HG03280 (cell line): Measurements from ENCODE around the gene ITSN1.

ENCODE experiments used
- ATAC-seq: cut with Tn5 transposase; IDR thresholded peaks from one replicate; pipeline ENCODE4 v1.9.1; 2021; ENCODE audit warnings: mild to moderate bottlenecking, moderate library complexity; ENCODE audit not compliant: unreplicated experiment

The ITSN1 gene

DNA sequence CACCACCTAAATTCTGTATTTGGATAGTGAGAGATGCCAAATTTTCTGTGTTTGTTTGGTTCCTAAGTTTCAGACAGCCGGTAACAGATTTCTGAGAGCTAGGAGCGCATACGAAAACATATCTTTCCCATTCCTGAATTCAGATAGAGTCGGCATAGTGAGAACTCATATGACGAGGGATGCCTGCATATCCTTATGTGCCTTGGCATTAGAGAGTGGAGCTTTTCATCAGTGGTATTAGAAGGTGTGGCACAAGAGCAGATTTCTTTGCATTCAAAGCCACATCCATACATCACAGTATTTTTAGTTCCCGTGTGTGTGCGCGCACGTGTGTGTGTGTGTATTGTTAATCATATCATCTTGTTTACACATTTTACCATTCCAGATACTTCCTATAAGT, 187.5 kb downstream of the ITSN1 start:
- no peak for ATAC-seq

DNA sequence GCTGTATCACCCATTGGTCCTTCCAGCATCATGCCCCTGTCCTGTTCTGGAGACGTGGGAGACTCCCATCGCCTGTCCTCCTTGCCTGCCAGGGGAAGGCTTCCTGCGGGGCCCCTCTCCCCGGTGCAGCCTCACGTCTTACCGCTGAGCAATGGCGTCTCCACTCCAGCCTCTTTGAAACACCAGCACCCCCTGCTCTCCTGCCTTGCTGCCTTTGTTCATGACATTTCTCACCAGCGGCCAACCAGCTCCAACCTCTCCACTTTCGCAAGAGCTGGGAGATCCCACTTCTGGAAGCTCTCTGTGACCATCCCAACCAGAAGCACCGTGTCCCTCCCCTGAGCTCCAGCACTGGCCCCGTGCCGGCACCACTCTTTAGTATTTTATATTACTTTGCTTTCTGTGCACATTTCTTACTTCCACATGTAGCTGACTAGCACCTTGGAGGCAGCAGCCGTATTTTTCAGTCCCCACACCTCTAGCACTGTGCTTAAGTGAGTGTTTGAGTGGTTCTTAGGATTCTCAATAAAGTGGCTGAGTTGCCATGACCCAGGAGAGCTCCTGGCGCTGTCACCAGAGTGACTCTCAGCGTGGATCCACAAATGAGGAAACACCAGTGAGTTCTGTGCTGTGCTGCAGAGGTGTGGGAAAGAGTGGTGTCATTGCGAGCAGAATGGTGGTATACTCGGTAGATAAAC, 189.8 kb downstream of the ITSN1 start:
- no peak for ATAC-seq

DNA sequence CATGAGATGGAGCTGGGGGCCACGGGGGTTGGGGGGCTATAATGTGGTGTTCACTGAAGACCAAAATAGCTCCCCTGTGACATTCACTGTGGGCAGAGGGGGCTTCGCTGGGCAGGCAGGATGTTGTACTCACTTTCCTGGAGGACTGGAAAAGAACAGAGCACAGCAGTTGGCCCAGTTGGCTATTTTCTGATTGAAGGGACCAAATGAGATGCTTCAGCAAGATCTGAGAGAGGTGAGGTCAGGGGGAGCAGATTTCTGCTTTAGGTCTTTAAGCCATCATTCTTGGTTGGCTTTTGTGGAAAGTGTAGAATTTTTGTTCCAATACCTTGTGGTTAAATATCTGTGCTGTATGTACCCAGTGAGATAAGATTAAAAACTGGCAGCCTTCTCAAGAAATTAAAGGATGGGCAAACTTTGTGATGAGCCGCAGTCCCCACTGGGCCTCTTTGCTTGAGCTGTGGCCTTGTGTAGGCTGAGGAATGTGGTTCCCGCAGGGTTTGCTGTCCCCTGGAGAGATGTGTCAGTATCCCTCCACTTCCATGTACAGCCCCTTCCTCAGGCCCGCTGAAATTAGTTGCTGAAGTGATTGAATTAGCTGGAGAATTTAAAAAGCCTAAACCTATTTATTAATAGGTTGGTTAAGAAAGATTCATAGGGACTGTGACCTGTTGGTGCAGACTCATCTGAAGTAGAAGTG, 192.7 kb downstream of the ITSN1 start:
- no peak for ATAC-seq

DNA sequence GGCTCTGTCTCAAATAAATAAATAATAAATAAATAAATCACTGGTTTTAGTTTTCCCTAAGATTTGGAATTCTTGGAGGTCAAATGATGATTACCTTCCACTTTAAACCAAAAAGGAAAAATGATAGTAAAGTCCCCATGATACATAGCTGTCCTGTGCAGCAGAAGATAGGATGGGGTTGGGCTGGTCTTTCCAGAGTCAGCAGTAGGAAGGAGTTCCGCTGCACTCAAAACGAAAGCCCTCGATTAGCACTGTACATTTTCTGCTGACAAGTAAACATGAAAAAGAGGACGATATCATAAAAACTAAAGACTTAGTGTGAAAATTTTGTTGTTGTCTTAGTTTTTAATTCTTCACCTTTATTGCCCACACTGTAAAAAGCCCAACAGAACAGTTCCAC, 193.6 kb downstream of the ITSN1 start:
- ATAC-seq = no peak

DNA sequence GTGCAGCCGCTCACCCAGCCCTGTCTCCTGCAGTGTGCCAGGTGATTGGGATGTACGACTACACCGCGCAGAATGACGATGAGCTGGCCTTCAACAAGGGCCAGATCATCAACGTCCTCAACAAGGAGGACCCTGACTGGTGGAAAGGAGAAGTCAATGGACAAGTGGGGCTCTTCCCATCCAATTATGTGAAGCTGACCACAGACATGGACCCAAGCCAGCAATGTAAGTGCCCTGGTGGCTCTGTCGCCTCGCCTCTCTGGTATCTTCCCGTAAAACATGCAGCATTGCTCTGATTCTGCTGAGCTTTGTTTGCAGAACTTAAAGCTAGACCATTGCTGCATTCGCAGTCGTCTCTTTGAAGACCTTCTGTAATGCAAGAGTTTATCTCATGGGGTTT, 194.1 kb downstream of the ITSN1 start:
- ATAC-seq = no peak

DNA sequence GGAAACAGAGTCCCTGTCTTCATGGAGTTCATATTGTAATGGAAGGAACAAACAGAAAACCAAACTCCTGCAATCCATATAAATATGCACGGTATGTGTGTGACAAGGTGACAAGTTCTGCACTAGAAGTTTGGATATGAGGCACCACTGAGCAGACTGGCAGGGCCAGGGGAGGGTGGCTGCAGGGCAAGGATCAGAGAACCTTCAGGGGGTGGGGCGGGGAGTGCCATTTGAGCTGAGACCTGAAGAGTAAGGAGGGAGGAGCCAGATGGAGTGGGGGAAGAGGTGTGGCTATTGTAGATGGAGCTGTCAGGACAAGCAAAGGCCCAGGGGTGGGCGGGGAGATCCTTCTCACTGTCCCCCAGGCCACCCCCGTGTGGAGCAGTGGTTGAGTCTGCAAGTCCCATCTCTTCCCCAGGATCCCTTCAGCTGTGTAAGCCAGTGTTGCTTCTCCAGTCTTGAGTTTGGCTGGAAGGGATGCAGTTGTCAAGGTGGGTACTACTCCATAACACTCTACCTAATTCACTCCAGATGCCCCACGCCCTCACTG, 196.9 kb downstream of the ITSN1 start:
- no peak for ATAC-seq

DNA sequence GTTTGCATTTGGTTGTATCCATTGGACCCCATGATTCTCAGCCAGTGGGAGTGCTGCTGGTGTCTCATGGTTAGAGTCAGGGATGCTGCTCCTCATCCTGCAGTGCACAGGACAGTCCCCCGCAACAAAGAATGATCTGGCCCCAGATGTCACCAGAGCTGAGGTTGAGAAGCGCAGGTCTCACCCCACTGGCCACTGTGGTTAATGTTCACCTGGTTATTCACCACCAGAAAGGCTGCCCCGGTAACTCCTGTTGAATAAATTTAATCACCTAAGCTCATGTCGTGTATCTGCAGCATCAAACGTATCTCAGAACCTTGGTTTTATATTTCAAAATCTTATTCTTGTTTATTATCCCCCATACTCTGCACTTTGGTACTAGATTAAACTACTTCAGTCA, 197.5 kb downstream of the ITSN1 start:
- ATAC-seq = no peak

DNA sequence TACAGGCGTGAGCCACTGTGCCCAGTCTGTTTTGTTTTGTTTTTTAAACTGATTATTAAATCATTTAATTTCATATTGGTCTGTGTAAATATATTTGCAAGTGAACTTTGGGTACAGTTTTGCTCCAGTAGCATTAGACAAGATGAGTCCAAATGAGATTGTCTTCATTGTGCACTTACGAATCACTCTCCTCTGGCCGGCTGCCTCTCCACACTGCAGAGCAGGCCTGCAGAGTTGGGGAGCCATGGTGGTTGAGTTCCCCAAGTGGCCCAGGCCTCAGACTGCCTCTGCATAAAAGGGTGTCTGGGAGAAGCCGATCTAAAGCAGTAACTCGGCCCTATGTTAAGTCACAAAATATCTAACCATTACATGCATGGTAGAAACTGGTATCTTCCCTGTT, 198.5 kb downstream of the ITSN1 start:
- no peak for ATAC-seq

DNA sequence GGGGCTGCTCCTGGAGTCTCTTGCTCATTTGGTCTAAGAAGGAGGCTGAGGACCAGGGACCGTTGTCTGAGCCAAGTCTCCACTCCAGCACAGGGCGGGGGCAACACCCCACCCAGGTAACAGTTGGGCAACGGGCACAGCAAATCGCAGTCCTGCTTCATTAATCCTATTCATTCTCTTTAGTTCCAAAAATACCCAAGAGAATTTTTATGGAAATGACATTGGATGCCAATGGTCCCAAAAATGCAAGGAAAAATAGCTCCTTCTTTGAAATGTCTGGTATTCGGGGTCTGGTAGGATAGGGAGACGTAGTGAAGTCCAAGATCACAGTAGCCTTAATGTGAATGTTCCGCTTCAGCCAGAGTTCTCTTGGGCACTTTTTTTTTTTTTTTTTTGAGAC, 199.3 kb downstream of the ITSN1 start:
- no peak for ATAC-seq

DNA sequence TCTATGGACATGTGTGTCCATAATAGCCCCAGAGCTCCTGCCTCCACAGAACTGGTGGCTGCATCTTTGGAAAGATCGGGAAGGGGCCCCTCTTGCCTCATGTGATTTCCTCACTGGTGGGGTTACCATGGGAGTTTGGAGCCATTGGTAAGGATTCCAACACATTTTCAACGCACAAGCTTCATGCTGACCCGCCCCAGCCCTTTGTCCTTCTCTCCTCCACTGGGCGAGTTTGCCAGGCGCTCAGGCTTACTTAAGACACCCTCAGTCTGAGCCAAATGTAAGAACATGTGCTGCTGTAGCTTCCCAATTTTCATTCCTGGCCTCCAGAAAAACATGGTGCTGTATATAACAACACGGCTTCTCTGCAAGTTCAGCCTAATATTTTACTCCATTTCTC, 200.9 kb downstream of the ITSN1 start:
- no peak for ATAC-seq

DNA sequence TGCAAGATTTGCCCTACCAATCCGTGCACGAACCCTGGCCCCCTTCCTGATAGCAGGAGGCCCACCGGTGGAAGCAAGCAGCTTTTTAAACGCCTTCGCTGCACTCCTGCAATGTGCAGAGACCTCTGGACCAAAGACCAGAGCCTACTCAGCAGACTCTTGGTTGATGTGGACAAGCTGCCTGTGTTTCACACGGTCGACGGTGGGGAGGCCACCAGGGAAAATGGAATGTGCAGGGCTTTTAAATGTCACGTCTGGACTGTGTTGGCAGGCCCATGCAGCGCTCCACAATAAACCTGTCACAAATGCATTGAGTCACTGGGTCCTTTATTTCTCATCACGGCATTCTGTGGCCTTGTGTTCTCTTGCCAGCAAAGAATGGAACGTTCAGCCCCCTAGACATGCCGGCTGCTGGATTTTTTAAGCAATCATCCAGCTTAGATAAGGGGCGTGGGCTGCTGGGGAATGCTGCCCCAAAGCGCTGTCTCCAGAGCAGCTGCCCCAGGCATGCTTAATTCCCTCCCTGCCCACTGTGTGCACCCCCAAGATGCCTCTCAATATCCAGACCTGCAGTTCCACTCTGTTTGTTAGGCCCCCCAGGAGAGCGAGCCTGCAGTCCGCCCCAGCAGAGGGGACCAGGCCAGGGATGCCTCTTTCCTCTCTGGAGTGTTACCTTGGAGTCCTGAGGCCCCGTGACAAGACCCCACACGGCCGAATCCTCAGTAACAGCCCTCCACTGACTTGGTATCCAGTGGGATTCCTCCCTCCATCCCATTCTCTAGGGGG, 202.0 kb downstream of the ITSN1 start:
- no peak for ATAC-seq

DNA sequence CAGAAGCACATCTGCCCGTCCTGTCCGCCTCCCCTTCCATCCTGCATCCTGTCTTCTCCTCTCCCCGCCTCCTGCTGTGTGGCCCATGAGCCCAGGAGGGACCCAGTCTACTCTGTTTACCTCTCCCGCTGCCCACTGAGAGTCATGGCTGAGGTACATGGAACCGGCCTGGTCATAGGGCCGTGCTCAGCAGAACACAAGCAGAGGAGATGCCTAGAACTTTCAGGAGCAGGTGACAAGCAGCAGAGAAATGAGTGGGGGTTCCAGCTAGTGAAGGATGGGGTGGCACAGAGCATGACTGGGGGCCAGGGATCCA, 202.5 kb downstream of the ITSN1 start:
- ATAC-seq = no peak

DNA sequence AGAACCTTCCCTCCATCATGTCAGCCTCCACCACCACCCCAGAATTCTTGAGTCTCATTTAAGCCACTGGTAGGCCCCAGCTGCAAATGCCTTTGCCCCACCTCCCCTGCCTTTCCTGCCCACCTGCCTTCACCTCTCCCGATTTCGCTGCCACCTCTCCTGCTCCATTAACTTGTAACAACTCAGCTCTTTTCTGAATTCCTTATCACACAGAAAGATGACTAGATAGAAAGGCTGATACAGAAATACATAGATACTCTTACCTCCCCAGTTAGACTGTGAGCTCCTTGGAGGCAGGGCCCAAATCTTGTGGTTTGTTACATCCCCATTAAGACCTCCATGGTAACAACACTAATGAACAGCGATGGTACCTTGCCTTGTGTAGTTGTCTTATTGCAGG, 203.8 kb downstream of the ITSN1 start:
- ATAC-seq = no peak

DNA sequence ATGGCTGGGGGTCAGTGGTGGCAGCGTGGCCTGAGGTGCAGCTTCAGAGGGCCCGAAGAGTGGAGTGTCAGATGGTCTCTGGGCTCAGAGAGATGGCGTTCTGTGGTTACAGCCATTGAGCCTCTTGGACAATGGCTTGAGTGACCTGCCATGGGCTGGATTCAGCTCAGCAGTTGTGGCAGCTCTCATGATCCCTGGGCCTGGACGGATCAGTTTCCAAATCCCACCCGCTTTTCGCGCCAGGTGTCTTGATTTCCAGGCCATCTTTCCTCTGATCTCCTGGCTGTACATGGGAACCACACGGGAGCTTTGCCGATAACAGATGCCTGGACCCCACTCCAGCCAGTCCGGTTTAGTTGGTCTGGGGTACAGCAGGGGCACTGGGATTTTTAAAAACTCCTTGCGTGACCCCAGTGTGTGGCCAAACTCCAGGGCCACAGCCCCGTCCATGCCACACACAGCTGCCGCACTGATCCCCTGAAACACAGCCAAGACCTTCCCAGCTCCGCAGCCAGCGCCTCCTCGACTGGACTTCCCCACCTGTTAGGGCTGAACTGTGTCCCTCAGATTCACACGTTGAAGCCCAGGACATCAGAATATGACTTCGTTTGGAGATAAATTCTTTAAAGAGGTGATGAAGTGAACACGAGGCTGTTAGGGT, 205.4 kb downstream of the ITSN1 start:
- ATAC-seq = no peak

DNA sequence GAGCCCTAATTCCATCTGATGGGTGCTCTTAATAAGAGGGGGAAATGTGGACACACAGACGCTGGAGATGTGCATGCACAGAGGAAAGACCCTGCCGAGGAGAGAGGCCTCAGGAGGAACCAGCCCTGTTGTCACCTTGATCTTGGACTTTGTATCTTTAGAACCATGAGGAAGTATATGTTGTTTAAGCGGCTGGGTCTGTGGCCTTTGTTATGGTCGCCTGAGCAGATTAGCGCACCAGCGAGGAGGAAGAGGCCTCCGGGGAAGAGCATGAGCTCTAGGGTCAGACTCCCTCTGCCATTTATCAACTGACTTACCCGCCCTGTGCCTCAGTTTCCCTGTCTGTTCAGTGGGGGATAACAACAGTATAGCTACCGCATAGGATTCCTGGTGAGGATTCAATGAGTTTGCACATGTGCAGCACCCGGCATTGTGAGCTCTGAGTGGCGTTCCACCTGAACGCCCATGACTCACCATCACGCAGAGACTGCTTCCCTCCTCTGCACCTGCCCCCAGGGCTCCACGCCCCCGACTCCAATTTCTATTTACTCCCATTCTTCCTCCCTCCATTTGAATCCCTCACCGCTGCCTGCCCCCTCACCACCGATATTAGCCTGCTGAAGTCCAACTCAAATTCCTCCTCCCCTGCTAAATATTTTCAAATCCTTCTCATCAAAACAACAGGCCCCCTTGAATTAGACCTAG, 206.1 kb downstream of the ITSN1 start:
- no peak for ATAC-seq

DNA sequence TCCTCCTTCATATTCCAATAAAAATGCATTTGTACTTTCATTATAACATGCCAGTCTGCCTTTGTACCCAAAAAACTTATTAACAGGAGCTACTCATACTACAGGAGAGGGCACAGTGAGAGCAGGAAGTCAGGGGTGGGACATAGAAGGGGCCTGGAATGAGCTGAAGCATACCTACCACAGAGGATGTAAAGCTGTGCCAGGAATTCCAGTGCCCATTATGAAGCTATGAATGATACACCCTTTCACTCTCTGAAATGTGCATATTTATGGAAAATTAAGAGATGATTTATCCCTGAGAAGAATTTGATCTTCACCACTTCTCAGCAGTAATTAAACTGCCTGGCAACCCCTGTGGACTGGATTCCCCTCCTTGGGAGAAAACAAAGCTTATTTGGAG, 207.5 kb downstream of the ITSN1 start:
- no peak for ATAC-seq

DNA sequence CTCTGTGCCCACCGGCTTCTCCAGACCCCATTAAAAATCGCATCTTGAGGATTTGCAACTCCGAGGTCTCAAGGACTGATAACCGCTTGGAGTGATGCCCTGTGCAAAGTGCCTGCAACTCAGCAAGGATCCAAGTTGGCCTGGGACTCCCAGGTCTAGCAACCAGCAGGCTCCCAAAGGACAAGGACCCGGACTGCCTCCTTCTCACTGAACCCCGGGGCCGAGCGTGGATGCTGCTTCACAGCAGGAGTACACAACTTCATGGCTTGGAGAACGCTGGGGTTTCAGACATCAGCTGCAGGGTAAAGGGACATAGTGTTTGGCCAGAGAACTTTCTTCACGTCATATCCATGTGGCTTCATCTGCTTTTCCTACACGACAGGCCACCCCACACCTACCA, 208.1 kb downstream of the ITSN1 start:
- ATAC-seq = no peak

DNA sequence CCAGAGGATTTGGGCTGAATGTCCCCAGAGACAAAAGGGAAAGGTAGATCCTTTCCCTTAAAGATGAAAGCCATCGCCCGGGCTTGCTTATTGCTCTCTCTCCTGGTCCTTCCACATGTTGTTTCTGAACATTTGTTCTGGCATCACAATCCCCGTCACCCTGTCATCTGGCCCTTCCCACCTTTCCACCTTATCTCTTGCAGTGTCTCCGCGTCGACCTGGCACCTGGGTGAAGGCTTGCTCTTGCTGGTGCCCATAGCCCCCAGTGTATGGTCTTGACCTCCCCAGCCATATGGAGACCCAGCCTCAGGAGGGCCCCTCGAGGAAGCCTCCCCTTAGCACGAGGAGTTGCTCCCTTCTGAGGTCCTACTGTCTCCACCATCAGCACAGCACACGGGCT, 208.7 kb downstream of the ITSN1 start:
- no peak for ATAC-seq

DNA sequence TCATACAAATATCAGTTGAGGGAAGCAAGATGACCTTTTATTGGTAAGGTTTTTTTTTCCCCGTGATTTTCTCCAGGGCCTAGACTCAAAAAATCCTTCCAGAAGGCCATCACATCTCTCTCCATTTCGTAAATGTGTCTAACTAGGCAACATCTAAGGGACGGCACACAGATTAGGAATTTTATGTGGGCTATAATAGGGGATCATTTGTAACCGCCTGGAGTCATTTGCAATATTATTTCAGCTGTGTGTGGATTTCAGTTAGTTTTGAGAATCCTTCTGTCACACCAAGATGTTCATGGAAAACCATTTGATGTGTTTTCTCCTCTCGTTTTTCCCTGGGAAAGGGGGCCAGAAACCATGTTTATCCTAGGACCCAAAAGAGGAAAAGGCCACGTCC, 210.2 kb downstream of the ITSN1 start:
- no peak for ATAC-seq

DNA sequence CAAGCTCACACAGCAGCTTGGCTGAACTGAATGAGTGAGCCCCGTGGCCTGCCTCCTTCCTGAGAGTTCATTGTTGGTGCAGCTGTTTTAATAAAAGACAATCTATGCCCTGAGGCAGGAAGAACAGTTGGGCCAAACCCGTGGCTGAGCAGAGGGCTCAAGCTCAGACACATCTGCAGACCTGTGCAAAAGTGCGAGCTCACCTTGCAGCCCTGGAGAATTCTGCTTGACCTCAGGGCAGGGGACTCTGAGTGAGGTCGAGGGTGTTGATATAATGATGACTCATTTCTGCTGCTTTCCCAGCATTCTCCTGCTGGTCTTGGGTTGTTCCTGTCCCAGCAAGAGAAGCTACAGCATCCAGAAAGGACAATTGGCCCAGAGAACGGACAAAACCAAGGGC, 212.3 kb downstream of the ITSN1 start:
- no peak for ATAC-seq

DNA sequence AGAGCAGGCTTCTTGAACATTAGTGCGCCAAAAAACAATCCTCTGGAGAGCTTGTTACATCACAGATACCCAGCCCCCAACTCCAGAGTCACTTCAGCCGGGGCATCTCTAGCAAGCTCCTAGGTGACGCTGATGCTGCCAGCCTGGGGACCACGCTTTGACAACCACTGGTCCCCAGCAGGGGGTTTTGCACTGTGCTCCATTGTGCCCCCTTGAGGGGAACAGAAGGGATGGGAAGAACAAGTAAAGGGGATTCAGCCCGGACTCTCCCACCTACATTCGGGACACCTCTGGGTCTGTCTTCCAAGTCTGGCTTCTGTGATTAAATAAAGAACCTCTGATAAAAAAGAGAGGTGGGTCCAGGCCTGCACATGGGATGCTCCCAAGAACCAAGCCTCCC, 212.9 kb downstream of the ITSN1 start:
- ATAC-seq = no peak
